ENCODE measurements around the gene IRS1. TPM values are rescaled to one million over a fixed set of nuclear protein-coding genes. Genes with fewer than 3 reads are reported as not detected.

IRS1 gene
- total and polyA plus RNA-seq, 2 donors from 2014 or later: 4.5 to 13.4 TPM

- H3K9me3 ChIP-seq (ENCODE audit: control insufficient read depth in 2 of 3, insufficient read depth in 1 of 3, low read length in 3 of 3): no peaks in the 10 kb centered on the region
- H3K27ac ChIP-seq (ENCODE audit: low read depth in 2 of 2, low read length in 2 of 2): no peak overlapping the region
- TF ChIP-seq CTCF (IDR thresholded peaks at IDR 0.05; ENCODE audit: borderline replicate concordance, extremely low read depth, insufficient read depth): no peak
- no peak overlapping the region for H3K9ac ChIP-seq (ENCODE audit: low read length in 3 of 3)
- H3K4me1 ChIP-seq (ENCODE audit: control insufficient read depth in 2 of 3, insufficient read depth in 2 of 3, low read depth in 1 of 3, low read length in 3 of 3): no peaks in the 10 kb centered on the region
- no peak overlapping the region for H3K4me3 ChIP-seq (ENCODE audit: low read length in 3 of 3)
- FAIRE-seq (no peak), DNase-seq (no peak)
- no peaks in the 10 kb centered on the region for H3K36me3 ChIP-seq (ENCODE audit: control insufficient read depth in 2 of 3, insufficient read depth in 3 of 3, low read length in 3 of 3)
- H3K27me3 ChIP-seq (ENCODE audit: control insufficient read depth, insufficient read depth, low read length): no peaks in the 10 kb centered on the region
- intact Hi-C loops (cut with DNase I): no loop called here
These were observed 87.9 kb downstream of the IRS1 start for GRCh38 chr2:226711606-226712296.

DNA sequence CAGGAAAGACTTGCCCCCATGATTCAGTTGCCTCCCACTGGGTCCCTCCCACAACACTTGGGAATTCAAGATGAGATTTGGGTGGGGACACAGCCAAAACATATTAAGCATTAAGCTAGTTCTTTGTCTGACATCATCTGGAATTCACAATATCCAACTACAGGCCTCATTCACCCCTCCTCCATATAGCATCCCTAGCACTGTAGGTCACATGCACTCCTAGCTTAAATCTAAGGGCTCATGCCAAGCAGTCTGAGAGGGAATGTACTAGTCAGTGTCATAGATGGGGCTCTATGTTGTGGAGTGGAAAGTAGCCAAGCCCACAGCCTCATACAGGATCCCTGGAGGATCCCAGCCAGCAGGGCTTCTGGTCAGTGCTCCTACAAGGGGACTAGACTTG lies 92.1 kb downstream of the IRS1 start:
- FAIRE-seq (no peak), DNase-seq (no peak)
- H3K9me3 ChIP-seq (ENCODE audit: control insufficient read depth in 2 of 3, insufficient read depth in 1 of 3, low read length in 3 of 3): no peaks in the 10 kb centered on the region
- H3K36me3 ChIP-seq (ENCODE audit: control insufficient read depth in 2 of 3, insufficient read depth in 3 of 3, low read length in 3 of 3): no peaks in the 10 kb centered on the region
- no peak overlapping the region for H3K9ac ChIP-seq (ENCODE audit: low read length in 3 of 3)
- H3K27ac ChIP-seq (ENCODE audit: low read depth in 2 of 2, low read length in 2 of 2): no peak overlapping the region
- no peaks in the 10 kb centered on the region for H3K27me3 ChIP-seq (ENCODE audit: control insufficient read depth, insufficient read depth, low read length)
- TF ChIP-seq CTCF (IDR thresholded peaks at IDR 0.05; ENCODE audit: borderline replicate concordance, extremely low read depth, insufficient read depth): no peak
- no peaks in the 10 kb centered on the region for H3K4me1 ChIP-seq (ENCODE audit: control insufficient read depth in 2 of 3, insufficient read depth in 2 of 3, low read depth in 1 of 3, low read length in 3 of 3)
- H3K4me3 ChIP-seq (ENCODE audit: low read length in 3 of 3): no peak overlapping the region
- intact Hi-C loops (cut with DNase I): no loop called here

DNA sequence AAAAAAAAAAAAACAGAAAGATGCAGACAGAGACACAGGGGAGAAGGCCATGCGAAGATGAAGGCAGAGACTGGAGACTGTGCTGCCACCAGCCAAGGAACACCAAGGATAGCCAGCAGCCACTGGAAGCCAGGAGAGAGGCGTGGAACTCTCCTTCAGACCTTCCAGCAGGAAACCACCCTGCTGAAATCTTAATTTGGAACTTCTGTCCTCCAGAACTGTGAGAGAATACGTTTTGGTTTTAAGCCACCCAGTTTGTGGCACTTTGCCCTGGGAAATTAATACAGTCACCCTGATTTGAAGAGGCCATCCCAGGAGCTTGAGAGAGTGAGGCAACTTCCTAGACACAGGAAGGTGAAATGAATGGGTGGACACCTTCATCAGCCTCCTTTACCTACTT lies 93.7 kb downstream of the IRS1 start:
- no peak overlapping the region for H3K4me3 ChIP-seq (ENCODE audit: low read length in 3 of 3)
- H3K4me1 ChIP-seq (ENCODE audit: control insufficient read depth in 2 of 3, insufficient read depth in 2 of 3, low read depth in 1 of 3, low read length in 3 of 3): no peaks in the 10 kb centered on the region
- H3K36me3 ChIP-seq (ENCODE audit: control insufficient read depth in 2 of 3, insufficient read depth in 3 of 3, low read length in 3 of 3): no peaks in the 10 kb centered on the region
- intact Hi-C loops (cut with DNase I): no loop called here
- DNase-seq (no peak), FAIRE-seq (no peak)
- H3K27ac ChIP-seq (ENCODE audit: low read depth in 2 of 2, low read length in 2 of 2): no peak overlapping the region
- no peak for TF ChIP-seq CTCF (IDR thresholded peaks at IDR 0.05; ENCODE audit: borderline replicate concordance, extremely low read depth, insufficient read depth)
- no peaks in the 10 kb centered on the region for H3K9me3 ChIP-seq (ENCODE audit: control insufficient read depth in 2 of 3, insufficient read depth in 1 of 3, low read length in 3 of 3)
- no peak overlapping the region for H3K9ac ChIP-seq (ENCODE audit: low read length in 3 of 3)
- no peaks in the 10 kb centered on the region for H3K27me3 ChIP-seq (ENCODE audit: control insufficient read depth, insufficient read depth, low read length)
